PC-3 (cell line): ENCODE results near the gene HIRA.
"Not testable (repeated sequence)": the region's sequence is repeated elsewhere in the genome, so short reads cannot be mapped to it uniquely, and the experiment has no call there.

Source experiments
- CTCF ChIP-seq: fragments of 300-600 bp; sonication (generic); conservative IDR thresholded peaks from 2 replicates; pipeline ENCODE4 v1.5.1; 2017; ENCODE audit warnings: antibody characterized with exemption, low read depth, mild to moderate bottlenecking, low read length
- EZH2 ChIP-seq: fragments of 300-600 bp; sonication (generic); IDR thresholded peaks from one replicate; pipeline ENCODE4 v1.6.1; 2017; ENCODE audit warnings: antibody characterized with exemption, mild to moderate bottlenecking, low read length; ENCODE audit not compliant: unreplicated experiment
- EZH2phosphoT487 ChIP-seq: fragments of 300-600 bp; sonication (generic); IDR thresholded peaks from 2 replicates; pipeline ENCODE4 v1.6.1; 2018; ENCODE audit warnings: mild to moderate bottlenecking, antibody characterized with exemption, low read length, borderline replicate concordance

DNA sequence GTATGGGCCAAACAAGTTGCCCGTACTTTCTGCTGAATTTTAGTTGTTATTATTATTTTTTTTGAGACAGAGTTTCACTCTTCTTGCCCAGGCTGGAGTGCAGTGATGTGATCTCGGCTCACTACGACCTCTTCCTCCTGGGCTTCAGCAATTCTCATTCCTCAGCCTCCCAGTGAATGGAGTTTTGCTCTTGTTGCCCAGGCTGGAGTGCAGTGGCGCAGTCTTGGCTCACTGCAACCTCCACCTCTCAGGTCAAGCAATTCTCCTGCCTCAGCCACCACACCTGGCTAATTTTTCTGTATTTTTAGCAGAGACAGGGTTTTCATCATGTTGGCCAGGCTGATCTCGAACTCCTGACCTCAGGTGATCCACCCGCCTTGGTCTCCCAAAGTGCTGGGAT, 125.0 kb downstream of the HIRA start:
- not testable (repeated sequence) for TF ChIP-seq CTCF, EZH2, EZH2phosphoT487
